Heart left ventricle (tissue), 13 donors: ENCODE data around the gene MN1.

Experiments
- POLR2A ChIP-seq, 2 donors: fragments of 450-650 bp; IDR thresholded peaks; one replicate each; pipeline ENCODE4 v1.6.1; 2017; ENCODE audit warnings: antibody characterized with exemption in 2 of 2, mild to moderate bottlenecking in 2 of 2, moderate library complexity in 2 of 2
- TF ChIP-seq, protein P1 (sequence below), 12 donors: fragments of 200-600 bp; sonication (generic) in 4 of 12; IDR thresholded peaks; one replicate each; pipeline versions ENCODE4 v1.5.0 to v1.8.0; 2018 to 2022; ENCODE audit warnings: antibody characterized with exemption in 12 of 12, mild to moderate bottlenecking in 5 of 12
- donor health status: ischemic (EF 13 %, LVEDD 7.1; RV severe dilation, severe dysfunction).
- donor health status: DM: no; HTN: yes; CAD: no.
- donor health status: DM: no; HTN: no; CAD: no.
- donor health status: ischemic (EF 25% LVEDD 6.9; RV normal size, moderate dysfunction).
- donor health status: ischemic (EF 25% LVEDD 5.7; RV mildly dilated, moderate dysfunction).
- donor health status: ischemic (EF 35%, LVEDD 5.7; RV mildly dilated, moderate dysfunction).
- donor health status: nonischemic (EF 11% LVEDD 7.7; RV severe dilation, severe dysfunction).
- donor health status: DM: yes; HTN: yes; CAD: no.
- donor health status: PGD.
- donor health status: ischemic (EF 29% LVEDD 5.4; RV normal size, mild dysfunction).
- donor health status: nonischemic (EF 23%, LVEDD 6.1; RV moderate dilation, normal function).

DNA sequence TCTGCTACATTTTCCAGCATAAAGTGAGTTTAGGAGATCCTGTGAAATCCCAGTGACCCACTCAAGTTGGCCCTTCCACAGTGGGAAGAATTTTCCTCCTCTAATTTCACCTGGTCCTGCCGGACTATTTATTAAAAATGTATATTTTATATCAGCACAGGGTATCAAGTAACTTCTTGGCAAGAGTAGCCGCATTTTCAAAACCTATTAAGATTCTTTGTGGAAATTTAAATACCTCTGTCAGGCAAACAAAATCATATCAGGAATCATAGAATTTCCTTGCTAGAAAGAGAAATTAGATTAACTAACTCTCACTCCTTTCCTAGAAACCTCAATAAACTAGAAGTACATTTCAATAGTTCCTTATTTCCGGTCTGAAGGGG is 9.7 kb downstream of the MN1 start:
- TF ChIP-seq POLR2A (IDR thresholded peaks at IDR 0.05) = no peak
- TF ChIP-seq, protein P1, sequence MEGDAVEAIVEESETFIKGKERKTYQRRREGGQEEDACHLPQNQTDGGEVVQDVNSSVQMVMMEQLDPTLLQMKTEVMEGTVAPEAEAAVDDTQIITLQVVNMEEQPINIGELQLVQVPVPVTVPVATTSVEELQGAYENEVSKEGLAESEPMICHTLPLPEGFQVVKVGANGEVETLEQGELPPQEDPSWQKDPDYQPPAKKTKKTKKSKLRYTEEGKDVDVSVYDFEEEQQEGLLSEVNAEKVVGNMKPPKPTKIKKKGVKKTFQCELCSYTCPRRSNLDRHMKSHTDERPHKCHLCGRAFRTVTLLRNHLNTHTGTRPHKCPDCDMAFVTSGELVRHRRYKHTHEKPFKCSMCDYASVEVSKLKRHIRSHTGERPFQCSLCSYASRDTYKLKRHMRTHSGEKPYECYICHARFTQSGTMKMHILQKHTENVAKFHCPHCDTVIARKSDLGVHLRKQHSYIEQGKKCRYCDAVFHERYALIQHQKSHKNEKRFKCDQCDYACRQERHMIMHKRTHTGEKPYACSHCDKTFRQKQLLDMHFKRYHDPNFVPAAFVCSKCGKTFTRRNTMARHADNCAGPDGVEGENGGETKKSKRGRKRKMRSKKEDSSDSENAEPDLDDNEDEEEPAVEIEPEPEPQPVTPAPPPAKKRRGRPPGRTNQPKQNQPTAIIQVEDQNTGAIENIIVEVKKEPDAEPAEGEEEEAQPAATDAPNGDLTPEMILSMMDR (IDR thresholded peaks at IDR 0.05) = no peak
